Measurements from ENCODE around the gene MEOX2.
A peak's percentile ranks its signal among the peaks of the same experiment; 100 is the strongest.

MEOX2 gene

GRCh38 chr7:15584575-15584974 lies 101.9 kb downstream of the MEOX2 start:
- no peaks in the 10 kb centered on the region for H3K79me1 ChIP-seq (replicated peaks; ENCODE audit: low read length, poor library complexity, severe bottlenecking)
- H4K8ac ChIP-seq (ENCODE audit: low read length), result no peak overlapping the region
- no peak overlapping the region for H3K14ac ChIP-seq (ENCODE audit: low read length in 2 of 2)
- no peak overlapping the region for H2BK12ac ChIP-seq (ENCODE audit: low read length in 2 of 2)
- no peak overlapping the region for H2BK5ac ChIP-seq (ENCODE audit: low read depth, low read length, poor library complexity, severe bottlenecking)
- no peak overlapping the region for H3K27ac ChIP-seq (ENCODE audit: low read length, poor library complexity, severe bottlenecking)
- no peak overlapping the region for H3K9ac ChIP-seq (ENCODE audit: low read length)
- H3K4me1 ChIP-seq (ENCODE audit: control insufficient read depth, insufficient read depth, low read depth, low read length), result no peaks in the 10 kb centered on the region
- 92% methylated on average over 3 of the region's 3 CpGs for WGBS
- no peak overlapping the region for H3K4me3 ChIP-seq (ENCODE audit: insufficient read depth in 1 of 2, low read depth in 1 of 2, low read length in 2 of 2)
- no peak for DNase-seq
- H3K4me2 ChIP-seq (ENCODE audit: low read length, poor library complexity, severe bottlenecking), result no peak overlapping the region
- H4K91ac ChIP-seq (ENCODE audit: low read length), result no peak overlapping the region
- no peaks in the 10 kb centered on the region for H3K36me3 ChIP-seq (ENCODE audit: control insufficient read depth in 1 of 2, insufficient read depth in 2 of 2, low read depth in 1 of 2, low read length in 2 of 2)
- H2BK120ac ChIP-seq (ENCODE audit: low read depth, low read length), result no peak overlapping the region
- H3K9me3 ChIP-seq (ENCODE audit: control insufficient read depth, low read length), result peaks cover 17% of the 10 kb centered on the region
- no peak overlapping the region for H3K23ac ChIP-seq (ENCODE audit: low read length in 2 of 2)
- no peak overlapping the region for H3K4ac ChIP-seq (ENCODE audit: low read depth in 1 of 2, low read length in 2 of 2)
- H2AFZ ChIP-seq (ENCODE audit: low read depth, low read length), result no peak overlapping the region
- H3K18ac ChIP-seq (ENCODE audit: low read depth in 1 of 2, low read length in 2 of 2), result no peak overlapping the region
- no peak overlapping the region for H2AK5ac ChIP-seq (ENCODE audit: low read length, severe bottlenecking)
- H3K27me3 ChIP-seq (ENCODE audit: control insufficient read depth in 1 of 2, insufficient read depth in 1 of 2, low read length in 2 of 2), result no peaks in the 10 kb centered on the region
- H2BK15ac ChIP-seq (ENCODE audit: low read depth, poor library complexity, severe bottlenecking), result no peak overlapping the region

GRCh38 chr7:15582773-15583172 lies 103.7 kb downstream of the MEOX2 start:
- no peak overlapping the region for H2BK12ac ChIP-seq (ENCODE audit: low read length in 2 of 2)
- no peaks in the 10 kb centered on the region for H3K36me3 ChIP-seq (ENCODE audit: control insufficient read depth in 1 of 2, insufficient read depth in 2 of 2, low read depth in 1 of 2, low read length in 2 of 2)
- no peak overlapping the region for H2BK5ac ChIP-seq (ENCODE audit: low read depth, low read length, poor library complexity, severe bottlenecking)
- no peak overlapping the region for H3K23ac ChIP-seq (ENCODE audit: low read length in 2 of 2)
- H2AK5ac ChIP-seq (ENCODE audit: low read length, severe bottlenecking), result no peak overlapping the region
- no peaks in the 10 kb centered on the region for H3K79me1 ChIP-seq (replicated peaks; ENCODE audit: low read length, poor library complexity, severe bottlenecking)
- no peaks in the 10 kb centered on the region for H3K4me1 ChIP-seq (ENCODE audit: control insufficient read depth, insufficient read depth, low read depth, low read length)
- no peak overlapping the region for H2AFZ ChIP-seq (ENCODE audit: low read depth, low read length)
- no peak overlapping the region for H3K4me3 ChIP-seq (ENCODE audit: insufficient read depth in 1 of 2, low read depth in 1 of 2, low read length in 2 of 2)
- no peak overlapping the region for H3K9ac ChIP-seq (ENCODE audit: low read length)
- no peak overlapping the region for H3K4me2 ChIP-seq (ENCODE audit: low read length, poor library complexity, severe bottlenecking)
- H3K9me3 ChIP-seq (ENCODE audit: control insufficient read depth, low read length), result peaks cover 17% of the 10 kb centered on the region
- H2BK120ac ChIP-seq (ENCODE audit: low read depth, low read length), result no peak overlapping the region
- no peak for DNase-seq
- H3K27ac ChIP-seq (ENCODE audit: low read length, poor library complexity, severe bottlenecking), result no peak overlapping the region
- no peak overlapping the region for H4K8ac ChIP-seq (ENCODE audit: low read length)
- WGBS, result 100% methylated on average over 1 of the region's 1 CpG
- H3K18ac ChIP-seq (ENCODE audit: low read depth in 1 of 2, low read length in 2 of 2), result no peak overlapping the region
- H3K27me3 ChIP-seq (ENCODE audit: control insufficient read depth in 1 of 2, insufficient read depth in 1 of 2, low read length in 2 of 2), result no peaks in the 10 kb centered on the region
- H4K91ac ChIP-seq (ENCODE audit: low read length), result no peak overlapping the region
- no peak overlapping the region for H2BK15ac ChIP-seq (ENCODE audit: low read depth, poor library complexity, severe bottlenecking)
- H3K14ac ChIP-seq (ENCODE audit: low read length in 2 of 2), result no peak overlapping the region
- H3K4ac ChIP-seq (ENCODE audit: low read depth in 1 of 2, low read length in 2 of 2), result no peak overlapping the region

- Histone ChIP-seq H3K4me1 (ENCODE audit: control insufficient read depth, insufficient read depth, low read depth, low read length) (no peaks in the 10 kb centered on the region), H2BK15ac (ENCODE audit: low read depth, poor library complexity, severe bottlenecking) (no peak overlapping the region), H2AFZ (ENCODE audit: low read depth, low read length) (no peak overlapping the region), H3K79me1 (replicated peaks; ENCODE audit: low read length, poor library complexity, severe bottlenecking) (no peaks in the 10 kb centered on the region), H2AK5ac (ENCODE audit: low read length, severe bottlenecking) (no peak overlapping the region), H3K9me3 (ENCODE audit: control insufficient read depth, low read length) (peaks cover 17% of the 10 kb centered on the region), H3K27ac (ENCODE audit: low read length, poor library complexity, severe bottlenecking) (no peak overlapping the region), H3K23ac (ENCODE audit: low read length in 2 of 2) (no peak overlapping the region), H2BK120ac (ENCODE audit: low read depth, low read length) (no peak overlapping the region), H3K4me2 (ENCODE audit: low read length, poor library complexity, severe bottlenecking) (no peak overlapping the region), H2BK12ac (ENCODE audit: low read length in 2 of 2) (no peak overlapping the region), H3K4ac (ENCODE audit: low read depth in 1 of 2, low read length in 2 of 2) (no peak overlapping the region), H3K4me3 (ENCODE audit: insufficient read depth in 1 of 2, low read depth in 1 of 2, low read length in 2 of 2) (no peak overlapping the region), H2BK5ac (ENCODE audit: low read depth, low read length, poor library complexity, severe bottlenecking) (no peak overlapping the region), H3K9ac (ENCODE audit: low read length) (no peak overlapping the region), H3K18ac (ENCODE audit: low read depth in 1 of 2, low read length in 2 of 2) (no peak overlapping the region), H4K91ac (ENCODE audit: low read length) (no peak overlapping the region), H3K27me3 (ENCODE audit: control insufficient read depth in 1 of 2, insufficient read depth in 1 of 2, low read length in 2 of 2) (no peaks in the 10 kb centered on the region), H3K36me3 (ENCODE audit: control insufficient read depth in 1 of 2, insufficient read depth in 2 of 2, low read depth in 1 of 2, low read length in 2 of 2) (no peaks in the 10 kb centered on the region), H4K8ac (ENCODE audit: low read length) (no peak overlapping the region), H3K14ac (ENCODE audit: low read length in 2 of 2) (no peak overlapping the region)
- peak; percentile 87 for DNase-seq
- 71% methylated on average over 1 of the region's 3 CpGs for WGBS
Observed at GRCh38 chr7:15581352-15581951, 105.0 kb downstream of the MEOX2 start.

- no peak overlapping the region for H4K8ac ChIP-seq (ENCODE audit: low read length)
- H3K79me1 ChIP-seq (replicated peaks; ENCODE audit: low read length, poor library complexity, severe bottlenecking), result no peaks in the 10 kb centered on the region
- peak; percentile 52 for DNase-seq
- no peak overlapping the region for H4K91ac ChIP-seq (ENCODE audit: low read length)
- no peaks in the 10 kb centered on the region for H3K36me3 ChIP-seq (ENCODE audit: control insufficient read depth in 1 of 2, insufficient read depth in 2 of 2, low read depth in 1 of 2, low read length in 2 of 2)
- no peak overlapping the region for H2AK5ac ChIP-seq (ENCODE audit: low read length, severe bottlenecking)
- H3K4me3 ChIP-seq (ENCODE audit: insufficient read depth in 1 of 2, low read depth in 1 of 2, low read length in 2 of 2), result no peak overlapping the region
- H2BK15ac ChIP-seq (ENCODE audit: low read depth, poor library complexity, severe bottlenecking), result peak overlapping the region; percentile 29
- no peak overlapping the region for H3K4me2 ChIP-seq (ENCODE audit: low read length, poor library complexity, severe bottlenecking)
- H3K14ac ChIP-seq (ENCODE audit: low read length in 2 of 2), result no peak overlapping the region
- H2BK5ac ChIP-seq (ENCODE audit: low read depth, low read length, poor library complexity, severe bottlenecking), result no peak overlapping the region
- no peak overlapping the region for H3K4ac ChIP-seq (ENCODE audit: low read depth in 1 of 2, low read length in 2 of 2)
- no peak overlapping the region for H3K23ac ChIP-seq (ENCODE audit: low read length in 2 of 2)
- H2AFZ ChIP-seq (ENCODE audit: low read depth, low read length), result no peak overlapping the region
- no peak overlapping the region for H3K18ac ChIP-seq (ENCODE audit: low read depth in 1 of 2, low read length in 2 of 2)
- no peaks in the 10 kb centered on the region for H3K27me3 ChIP-seq (ENCODE audit: control insufficient read depth in 1 of 2, insufficient read depth in 1 of 2, low read length in 2 of 2)
- H3K9ac ChIP-seq (ENCODE audit: low read length), result no peak overlapping the region
- WGBS, result 81% methylated on average over 3 of the region's 3 CpGs
- H3K27ac ChIP-seq (ENCODE audit: low read length, poor library complexity, severe bottlenecking), result no peak overlapping the region
- H3K9me3 ChIP-seq (ENCODE audit: control insufficient read depth, low read length), result peaks cover 16% of the 10 kb centered on the region
- H3K4me1 ChIP-seq (ENCODE audit: control insufficient read depth, insufficient read depth, low read depth, low read length), result no peaks in the 10 kb centered on the region
- no peak overlapping the region for H2BK12ac ChIP-seq (ENCODE audit: low read length in 2 of 2)
- no peak overlapping the region for H2BK120ac ChIP-seq (ENCODE audit: low read depth, low read length)
Observed at GRCh38 chr7:15580604-15581351, 105.7 kb downstream of the MEOX2 start.

Measured in mesenchymal stem cell (in vitro differentiated cells and primary cell).